SK-N-MC (cell line): ENCODE measurements around the gene B3GALNT2.

Experiments
- EZH2 ChIP-seq: fragments of 200-600 bp; sonication (generic); IDR thresholded peaks from one replicate; pipeline ENCODE4 v1.6.1; 2017; ENCODE audit warnings: antibody characterized with exemption
- FOXP2 ChIP-seq: optimal IDR thresholded peaks from 2 replicates; pipeline ENCODE3; 2011; ENCODE audit warnings: mild to moderate bottlenecking, moderate library complexity; ENCODE audit not compliant: insufficient read depth; ENCODE audit errors: extremely low read length, control extremely low read depth
- POLR2AphosphoS5 ChIP-seq: IDR thresholded peaks from 2 replicates; pipeline ENCODE4 v1.6.1; 2012; ENCODE audit warnings: mild to moderate bottlenecking, low read depth, low read length, borderline replicate concordance

DNA sequence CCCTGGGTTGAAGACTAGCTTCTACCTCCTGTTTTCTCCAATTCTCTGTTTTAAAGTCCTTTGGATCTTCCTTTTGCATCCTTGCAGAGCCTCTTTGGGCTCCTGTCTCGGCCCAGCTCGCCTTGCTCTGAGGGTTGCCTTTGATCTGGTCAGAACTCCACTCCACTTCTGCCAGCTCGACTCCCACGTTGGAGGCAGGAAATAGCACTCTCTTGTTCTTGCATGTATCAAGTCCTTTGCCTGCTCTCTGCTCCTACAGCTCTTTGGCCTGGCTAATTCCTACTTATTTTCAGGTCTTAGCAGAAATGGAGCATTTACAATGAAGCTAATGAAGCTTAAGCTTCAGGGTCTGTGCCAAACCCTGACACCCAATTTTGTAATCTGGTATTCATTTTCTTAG, 21.1 kb upstream of the B3GALNT2 start:
- TF ChIP-seq POLR2AphosphoS5: no peak
- TF ChIP-seq EZH2: no peak
- no peak for TF ChIP-seq FOXP2
